SIG-M5 treated with dmso at 0.1 percent for 504 hours (cell line): Measurements from ENCODE around the gene PLPPR2.
A peak's percentile ranks its signal among the peaks of the same experiment; 100 is the strongest.
"Not testable (repeated sequence)": the region's sequence is repeated elsewhere in the genome, so short reads cannot be mapped to it uniquely, and the experiment has no call there.

ENCODE experiments used
- DNase-seq: peaks from one replicate; lab custom pipeline; 2025; ENCODE audit not compliant: unreplicated experiment; lab: John Stamatoyannopoulos, UW

PLPPR2 gene

DNA sequence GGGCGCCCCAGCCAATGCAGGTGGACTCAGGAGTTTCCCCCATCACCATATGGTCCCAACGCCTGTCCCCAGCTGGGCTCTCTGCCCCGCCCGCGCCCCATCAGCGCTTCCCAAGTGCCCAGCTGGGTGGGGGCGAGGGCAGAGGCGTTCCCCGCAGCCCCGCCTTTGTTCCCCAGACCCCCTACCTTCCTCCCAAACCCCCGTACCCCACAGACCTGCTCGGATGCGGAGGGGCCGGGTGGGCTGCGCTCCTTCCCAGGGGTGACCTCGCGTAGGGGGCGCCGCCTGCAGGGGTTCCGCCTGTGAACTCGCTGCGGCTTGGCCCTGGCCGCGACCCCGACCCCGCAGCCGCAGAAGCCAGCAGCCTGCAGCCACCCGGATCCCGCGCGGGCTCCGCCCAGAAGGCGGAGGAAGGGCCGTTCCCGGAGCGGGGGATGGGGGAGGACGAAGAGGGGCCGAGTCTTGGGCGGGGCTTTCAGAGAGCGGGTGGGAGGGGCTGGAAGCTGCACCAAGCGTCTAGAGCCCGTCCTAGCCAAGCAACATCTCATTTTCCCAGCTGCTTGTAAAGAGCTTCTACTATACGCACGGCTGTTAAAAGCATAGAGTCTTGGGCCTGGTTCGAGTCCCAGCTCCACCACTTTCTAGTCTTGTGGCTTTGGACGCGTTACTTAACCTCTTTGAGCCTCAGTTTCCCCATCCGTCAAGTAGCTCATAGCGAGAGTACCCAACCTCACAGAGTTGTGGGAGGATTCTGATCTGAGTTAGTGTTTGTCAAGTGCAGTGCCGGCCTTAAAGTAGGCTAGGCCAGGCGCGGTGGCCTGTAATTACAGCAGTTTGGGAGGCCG is 15.8 kb upstream of the PLPPR2 start, which contains the start of gene RAB3D:
Gene RAB3D (minus strand): TSS at position 404 of the 845 bp plus-strand sequence. CDS start 2,258 bp downstream, outside the sequence.
- peak; percentile 94 for DNase-seq

DNA sequence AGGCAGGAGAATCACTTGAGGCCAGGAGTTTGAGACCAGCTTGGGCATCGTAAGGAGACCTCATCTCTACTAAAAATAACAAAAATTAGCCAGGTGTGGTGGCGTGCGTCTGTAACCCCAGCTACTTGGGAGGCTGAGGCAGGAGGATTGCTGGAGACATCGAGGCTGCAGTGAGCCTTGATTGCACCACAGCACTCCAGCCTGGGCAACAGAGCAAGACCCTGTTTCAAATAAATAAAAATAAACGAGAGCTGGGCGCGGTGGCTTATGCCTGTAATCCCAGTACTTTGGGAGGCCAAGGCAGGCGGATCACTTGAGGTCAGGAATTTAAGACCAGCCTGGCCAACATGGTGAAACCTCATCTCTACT is 15.1 kb upstream of the PLPPR2 start:
- DNase-seq: not testable (repeated sequence)

- DNase-seq: no peak
These were observed 12.8 kb upstream of the PLPPR2 start for GRCh38 chr19:11342429-11342828.

DNA sequence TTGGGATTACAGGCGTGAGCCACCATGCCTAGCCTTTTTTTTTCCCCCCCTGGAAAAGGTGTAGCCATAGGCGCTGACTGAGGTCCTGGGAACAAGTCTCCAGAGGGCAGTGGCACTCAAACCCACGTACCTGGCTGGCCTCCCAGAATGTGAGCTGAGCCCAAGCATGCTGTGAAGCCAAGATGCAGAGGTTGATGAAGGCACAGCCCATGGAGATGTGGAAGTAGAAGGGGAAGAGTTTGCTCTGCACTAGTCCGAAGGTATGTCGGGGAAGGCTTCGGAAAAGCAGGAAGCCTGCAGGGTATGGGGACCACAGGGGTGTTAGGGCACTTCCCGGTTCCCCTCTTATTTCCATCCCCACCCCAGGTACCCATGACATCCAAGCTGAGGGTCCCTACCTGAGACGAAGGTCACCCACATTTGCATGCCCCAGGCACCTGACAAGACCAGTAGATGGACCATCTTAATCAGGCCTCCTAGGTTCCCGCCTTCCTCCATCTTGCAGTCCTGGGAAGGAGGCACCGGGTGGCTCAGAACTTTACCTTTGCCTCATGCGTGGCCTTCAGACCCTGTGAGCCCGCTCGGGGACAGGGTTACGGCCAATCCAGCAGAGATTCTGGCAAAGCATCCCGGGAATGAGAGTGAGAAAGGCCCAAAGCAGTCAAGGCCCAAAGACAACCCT is 10.0 kb upstream of the PLPPR2 start:
- no peak for DNase-seq

GRCh38 chr19:11346104-11346940 is 8.9 kb upstream of the PLPPR2 start, which contains the start of the genes CCDC159 and TMEM205:
Gene CCDC159 (plus strand): TSS chr19:11346519. CDS start chr19:11346607, 88 bp downstream.
Gene TMEM205 (minus strand): TSS chr19:11346268. CDS start chr19:11345619, 649 bp downstream.
- peak; percentile 99 for DNase-seq

DNA sequence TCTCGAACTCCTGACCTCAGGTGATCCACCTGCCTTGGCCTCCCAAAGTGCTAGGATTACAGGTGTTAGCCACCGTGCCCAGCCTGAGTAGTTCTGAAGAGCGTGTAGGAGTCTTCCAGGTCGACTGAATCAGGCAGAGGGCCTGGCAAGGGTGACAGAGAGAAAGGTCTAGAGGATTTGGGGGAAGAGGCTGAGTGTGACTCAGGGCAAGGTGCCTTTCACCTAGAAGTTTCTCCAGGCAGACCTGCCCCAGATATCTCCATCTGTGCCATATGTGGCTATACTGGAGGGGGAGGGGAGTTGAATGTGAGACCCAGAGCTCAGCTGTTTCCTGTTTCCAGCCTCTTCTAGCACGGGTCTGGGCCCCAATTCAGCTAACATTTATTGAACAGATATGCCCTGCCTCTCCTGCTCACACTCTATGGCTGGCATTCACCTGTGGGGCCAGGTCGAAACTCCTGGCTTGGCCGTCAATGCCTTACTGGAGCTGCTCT is 7.6 kb upstream of the PLPPR2 start:
- no peak for DNase-seq

- no peak for DNase-seq
These were observed 6.1 kb upstream of the PLPPR2 start for GRCh38 chr19:11349171-11349570.

GRCh38 chr19:11354102-11354501 is 1.1 kb upstream of the PLPPR2 start:
- not testable (repeated sequence) for DNase-seq

DNA sequence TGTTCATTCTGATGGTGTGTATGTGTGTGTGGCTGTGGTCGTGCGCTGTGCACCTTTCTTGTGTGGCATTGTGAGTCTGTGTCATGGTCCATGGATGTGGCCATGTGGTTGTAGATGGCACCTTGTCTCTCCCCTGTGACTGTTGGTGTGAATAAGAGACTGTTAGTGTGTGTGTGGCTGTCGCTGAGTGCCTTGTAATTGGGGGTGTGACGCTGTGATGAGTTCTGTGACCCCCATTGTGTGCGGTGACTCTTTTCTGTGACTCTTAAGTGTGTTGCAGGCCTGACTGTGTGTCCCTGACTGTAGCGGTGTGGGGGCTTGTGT is 804 bp downstream of the PLPPR2 start:
- no peak for DNase-seq

DNA sequence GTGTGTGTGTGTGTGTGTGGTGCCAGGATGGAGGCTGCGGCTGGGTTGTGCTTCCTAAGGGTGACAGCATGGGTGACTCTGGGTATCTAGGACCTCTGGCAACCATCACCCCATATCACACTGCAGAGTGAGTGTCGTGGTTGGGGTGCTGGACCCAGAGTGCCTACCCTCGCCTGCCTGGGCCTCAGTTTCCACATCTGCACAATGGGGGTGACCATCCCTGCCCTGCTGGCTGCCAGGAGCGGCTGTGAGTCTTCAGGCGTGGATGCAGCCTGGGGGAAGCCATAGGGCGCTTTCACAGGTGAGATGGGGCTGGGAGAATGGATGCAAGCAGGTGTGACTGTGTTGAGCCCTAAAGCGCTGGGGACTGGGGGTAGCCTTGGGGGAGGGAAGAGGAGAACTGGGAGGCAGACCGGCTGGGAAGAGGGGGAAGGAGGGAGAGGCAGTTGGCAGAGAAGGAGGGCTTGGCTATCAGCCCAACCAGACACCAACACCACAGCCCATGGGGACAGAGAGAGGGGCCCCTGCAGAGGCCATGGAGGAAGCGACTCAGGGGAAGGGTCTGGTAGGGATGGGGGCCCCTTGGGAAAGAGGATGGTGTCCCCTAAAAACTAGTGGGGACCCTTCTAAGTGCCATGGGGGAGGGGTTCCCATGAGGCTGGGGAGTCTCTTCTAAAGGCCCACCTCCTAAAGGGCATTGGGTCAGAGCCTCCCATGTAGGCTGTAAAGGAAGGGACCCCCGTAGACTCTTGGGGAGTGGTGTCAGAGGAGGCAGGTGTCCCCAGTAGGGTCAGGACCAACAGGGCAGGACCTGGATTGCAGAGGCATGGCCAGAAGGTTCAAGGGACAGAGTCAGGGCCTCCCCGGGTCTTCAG is 1.7 kb downstream of the PLPPR2 start:
- no peak for DNase-seq

DNA sequence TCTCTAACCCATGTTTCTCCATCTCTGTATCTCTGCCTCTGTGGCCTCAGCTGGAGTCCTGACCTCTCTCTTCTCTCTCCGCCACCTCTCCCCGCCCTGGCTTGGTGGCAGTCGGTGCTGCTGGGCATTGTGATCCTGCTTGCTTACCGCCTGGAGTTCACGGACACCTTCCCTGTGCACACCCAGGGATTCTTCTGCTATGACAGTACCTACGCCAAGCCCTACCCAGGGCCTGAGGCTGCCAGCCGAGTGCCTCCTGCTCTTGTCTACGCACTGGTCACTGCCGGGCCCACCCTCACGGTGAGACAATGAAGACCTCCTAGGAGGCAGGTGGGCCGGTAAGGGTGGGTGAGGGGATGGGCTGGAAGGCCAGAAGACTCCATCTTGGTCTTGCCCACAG is 4.2 kb downstream of the PLPPR2 start:
- no peak for DNase-seq

- DNase-seq: no peak
These were observed 6.0 kb downstream of the PLPPR2 start for GRCh38 chr19:11361037-11361770.

GRCh38 chr19:11361771-11362731 is 6.8 kb downstream of the PLPPR2 start:
- DNase-seq: no peak

GRCh38 chr19:11363881-11364280 is 8.6 kb downstream of the PLPPR2 start:
- no peak for DNase-seq

GRCh38 chr19:11364296-11364904 is 9.2 kb downstream of the PLPPR2 start:
- no peak for DNase-seq

DNA sequence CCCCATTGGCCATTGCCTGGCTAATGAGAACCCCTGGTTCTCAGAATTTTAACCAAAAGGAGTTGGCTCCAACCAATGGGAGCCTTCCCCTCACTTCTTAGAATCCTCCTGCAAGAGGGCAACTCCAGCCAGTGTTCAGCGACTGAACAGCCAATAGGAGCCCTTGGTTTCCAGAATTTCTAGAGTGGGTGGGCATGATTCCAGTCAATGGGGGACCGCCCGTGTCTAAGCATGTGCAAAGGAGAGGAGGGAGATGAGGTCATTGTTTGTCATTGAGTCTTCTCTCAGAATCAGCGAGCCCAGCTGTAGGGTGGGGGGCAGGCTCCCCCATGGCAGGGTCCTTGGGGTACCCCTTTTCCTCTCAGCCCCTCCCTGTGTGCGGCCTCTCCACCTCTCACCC is 9.7 kb downstream of the PLPPR2 start:
- no peak for DNase-seq

GRCh38 chr19:11365557-11366117 is 10.4 kb downstream of the PLPPR2 start:
- DNase-seq: no peak

DNA sequence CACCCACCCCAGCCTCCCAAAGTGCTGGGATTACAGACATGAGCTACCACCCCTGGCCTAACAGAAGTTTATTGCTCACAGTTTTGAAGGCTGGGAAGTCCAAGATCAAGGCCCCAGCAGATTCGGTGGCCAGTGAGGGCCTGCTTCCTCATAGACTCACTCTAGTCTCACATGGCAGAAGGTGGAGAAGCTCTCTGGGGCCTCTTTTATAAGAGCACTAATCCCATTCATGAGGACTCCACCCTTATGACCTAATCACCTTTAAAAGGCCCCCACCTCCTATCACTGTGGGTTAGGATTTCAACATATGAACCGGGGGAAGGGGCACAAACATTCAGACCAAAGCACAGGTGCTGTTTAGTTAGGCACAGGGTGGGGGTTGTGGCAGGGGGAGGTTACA is 12.3 kb downstream of the PLPPR2 start:
- DNase-seq: no peak
